Omental fat pad (tissue), 4 donors: ENCODE results near the gene NUTF2. TPM values are rescaled to one million over a fixed set of nuclear protein-coding genes. Genes with fewer than 3 reads are reported as not detected.
"Not testable (repeated sequence)": the region's sequence is repeated elsewhere in the genome, so short reads cannot be mapped to it uniquely, and the experiment has no call there.

Experiments used
- ATAC-seq: fragments of 150-250 bp; one replicate; pipeline ENCODE4 v1.9.1; 2016; ENCODE audit warnings: mild to moderate bottlenecking, moderate library complexity; ENCODE audit not compliant: low FRiP score
- DNase-seq: peaks from one replicate; pipeline ENCODE4 v3.0.0-alpha.2; 2019; ENCODE audit warnings: low spot score
- CTCF ChIP-seq, 3 donors: fragments of 450-650 bp; IDR thresholded peaks; one replicate each; pipeline ENCODE4 v1.5.1; 2016 to 2017; ENCODE audit warnings: antibody characterized with exemption in 3 of 3, mild to moderate bottlenecking in 3 of 3, moderate library complexity in 2 of 3
- total RNA-seq, 4 donors: library from RNA; depleted of rRNA; stranded (reverse); fragments of >200 nt; gene quantifications; one replicate each; pipeline ENCODE4 v1.1.0, GENCODE V29; 2016

NUTF2 gene
- total RNA-seq, 4 donors from 2014 or later: 79.0 to 150 (median 110) TPM

GRCh38 chr16:67856927-67857546, 10.3 kb downstream of the NUTF2 start:
- no peak for TF ChIP-seq CTCF (IDR thresholded peaks at IDR 0.05)
- no peak for DNase-seq
- ATAC-seq: no peak

- ATAC-seq (peak; percentile 94), DNase-seq (peak; percentile 56)
- TF ChIP-seq CTCF (IDR thresholded peaks at IDR 0.05): no peak
Observed at GRCh38 chr16:67857547-67858233, 11.0 kb downstream of the NUTF2 start.

GRCh38 chr16:67858500-67858899, 11.8 kb downstream of the NUTF2 start:
- ATAC-seq (no peak), DNase-seq (no peak)
- no peak for TF ChIP-seq CTCF (IDR thresholded peaks at IDR 0.05)

GRCh38 chr16:67860589-67861398, 14.1 kb downstream of the NUTF2 start:
- DNase-seq (no peak), ATAC-seq (peak; percentile 17)
- TF ChIP-seq CTCF (IDR thresholded peaks at IDR 0.05): no peak

GRCh38 chr16:67861877-67862276, 15.1 kb downstream of the NUTF2 start:
- no peak for DNase-seq
- no peak for ATAC-seq
- TF ChIP-seq CTCF (IDR thresholded peaks at IDR 0.05): no peak

- no peak for TF ChIP-seq CTCF (IDR thresholded peaks at IDR 0.05)
- DNase-seq: no peak
- peak; percentile 40 for ATAC-seq
Observed at GRCh38 chr16:67862623-67863583, 16.2 kb downstream of the NUTF2 start.

GRCh38 chr16:67864044-67864443, 17.3 kb downstream of the NUTF2 start:
- ATAC-seq, DNase-seq: not testable (repeated sequence)
